Liver (tissue), 9 donors: Measurements from ENCODE around the gene ADCK1. TPM values are rescaled to one million over a fixed set of nuclear protein-coding genes. Genes with fewer than 3 reads are reported as not detected.

ENCODE experiments used
- DNase-seq: peaks from one replicate; pipeline ENCODE4 v3.0.0-alpha.2; 2017; ENCODE audit warnings: low spot score
- H3K27ac ChIP-seq, 2 donors: one replicate each; pipeline ENCODE4 v1.7.0; 2013; ENCODE audit warnings: inconsistent platforms in 2 of 2, low read length in 2 of 2, control low read depth in 1 of 2, low read depth in 1 of 2, mild to moderate bottlenecking in 1 of 2
- H3K27me3 ChIP-seq, 4 donors: one replicate each; pipeline versions ENCODE4 v1.6.1 to v1.7.0; 2013; ENCODE audit warnings: low read length in 3 of 4, inconsistent platforms in 1 of 4, mild to moderate bottlenecking in 1 of 4, moderate library complexity in 1 of 4; ENCODE audit not compliant: control insufficient read depth in 4 of 4, insufficient read depth in 4 of 4
- H3K36me3 ChIP-seq, 4 donors: one replicate each; pipeline versions ENCODE4 v1.6.1 to v1.7.0; 2013; ENCODE audit warnings: low read length in 3 of 4, mild to moderate bottlenecking in 3 of 4, low read depth in 1 of 4, moderate library complexity in 1 of 4; ENCODE audit not compliant: control insufficient read depth in 4 of 4, insufficient read depth in 3 of 4
- H3K4me1 ChIP-seq, 4 donors: one replicate each; pipeline versions ENCODE4 v1.6.1 to v1.7.0; 2013; ENCODE audit warnings: low read length in 3 of 4, mild to moderate bottlenecking in 3 of 4, moderate library complexity in 1 of 4; ENCODE audit not compliant: control insufficient read depth in 4 of 4, insufficient read depth in 4 of 4
- H3K4me3 ChIP-seq, 3 donors: one replicate each; pipeline versions ENCODE4 v1.6.1 to v1.7.0; 2013; ENCODE audit warnings: low read length in 3 of 3, control low read depth in 1 of 3, low read depth in 1 of 3, mild to moderate bottlenecking in 1 of 3
- H3K9ac ChIP-seq, 2 donors: one replicate each; pipeline ENCODE4 v1.7.0; 2013; ENCODE audit warnings: low read length in 2 of 2, mild to moderate bottlenecking in 2 of 2, moderate library complexity in 2 of 2, control low read depth in 1 of 2, low read depth in 1 of 2
- H3K9me3 ChIP-seq, 4 donors: one replicate each; pipeline versions ENCODE4 v1.6.1 to v1.7.0; 2013; ENCODE audit warnings: low read length in 3 of 4; ENCODE audit not compliant: control insufficient read depth in 4 of 4
- EGR1 ChIP-seq, 2 donors: IDR thresholded peaks; 2 replicates each; pipeline ENCODE4 v1.6.1; 2016 to 2018; ENCODE audit warnings: antibody characterized with exemption in 2 of 2, low read depth in 2 of 2
- FOXA1 ChIP-seq: IDR thresholded peaks from 2 replicates; pipeline ENCODE4 v1.6.1; 2016; ENCODE audit warnings: antibody characterized with exemption
- FOXA2 ChIP-seq: IDR thresholded peaks from 2 replicates; pipeline ENCODE4 v1.6.1; 2016; ENCODE audit warnings: antibody characterized with exemption
- GABPA ChIP-seq, 2 donors: IDR thresholded peaks in 1 of 2; conservative IDR thresholded peaks in 1 of 2; 2 replicates each; pipeline ENCODE4 v1.6.1; 2016; ENCODE audit warnings: antibody characterized with exemption in 2 of 2, mild to moderate bottlenecking in 1 of 2, moderate library complexity in 1 of 2
- HNF4A ChIP-seq, 2 donors: conservative IDR thresholded peaks; 2 replicates each; pipeline ENCODE4 v1.6.1; 2016; ENCODE audit warnings: antibody characterized with exemption in 2 of 2, mild to moderate bottlenecking in 2 of 2
- HNF4G ChIP-seq: IDR thresholded peaks from 2 replicates; pipeline ENCODE4 v1.6.1; 2016; ENCODE audit warnings: antibody characterized with exemption
- JUND ChIP-seq, 2 donors: IDR thresholded peaks; 2 replicates each; pipeline ENCODE4 v1.6.1; 2016; ENCODE audit warnings: antibody characterized with exemption in 2 of 2
- NR2F2 ChIP-seq: IDR thresholded peaks from 2 replicates; pipeline ENCODE4 v1.6.1; 2016; ENCODE audit warnings: antibody characterized with exemption
- RAD21 ChIP-seq, 2 donors: IDR thresholded peaks; 2 replicates each; pipeline ENCODE4 v1.6.1; 2016; ENCODE audit warnings: antibody characterized with exemption in 2 of 2, mild to moderate bottlenecking in 2 of 2
- RXRA ChIP-seq, 2 donors: IDR thresholded peaks; 2 replicates each; pipeline ENCODE4 v1.6.1; 2017 to 2018; ENCODE audit warnings: antibody characterized with exemption in 2 of 2, mild to moderate bottlenecking in 1 of 2
- SP1 ChIP-seq: IDR thresholded peaks from 2 replicates; pipeline ENCODE4 v1.6.1; 2018; ENCODE audit warnings: antibody characterized with exemption, mild to moderate bottlenecking
- TAF1 ChIP-seq: conservative IDR thresholded peaks from 2 replicates; pipeline ENCODE4 v1.6.1; 2016; ENCODE audit warnings: antibody characterized with exemption, mild to moderate bottlenecking
- YY1 ChIP-seq: IDR thresholded peaks from 2 replicates; pipeline ENCODE4 v1.6.1; 2016; ENCODE audit warnings: antibody characterized with exemption, mild to moderate bottlenecking
- WGBS: extraction: QIAGEN DNeasy Blood & Tissue Kit; methylation state at CpG from one replicate; pipeline ENCODE4 v1.1.7; 2013; 5-methylcytosine and 5-hydroxymethylcytosine counted together
- polyA plus RNA-seq, 2 donors: library from polyadenylated mRNA; stranded (reverse) in 1 of 2; unstranded in 1 of 2; fragments of 200-250 nt in 1 of 2; fragments of >200 nt in 1 of 2; fragmentation: Nextera tagmentation in 1 of 2; extraction: Ambion mirVana in 1 of 2; gene quantifications; one replicate each; pipeline versions ENCODE4 v1.2.1 to v1.2.3, GENCODE V29; 2013 to 2015
- total RNA-seq, 2 donors: library from RNA; depleted of rRNA; stranded (reverse); fragments of >200 nt; gene quantifications; one replicate each; pipeline ENCODE4 v1.2.3, GENCODE V29; 2014
- TF ChIP-seq, protein P1 (sequence below): IDR thresholded peaks from 2 replicates; pipeline ENCODE4 v1.6.1; 2016; ENCODE audit warnings: antibody characterized with exemption
- TF ChIP-seq, protein P2 (sequence below): IDR thresholded peaks from 2 replicates; pipeline ENCODE4 v1.6.1; 2016; ENCODE audit warnings: antibody characterized with exemption
- TF ChIP-seq, protein P3 (sequence below): fragments of 150-350 bp; IDR thresholded peaks from 2 replicates; pipeline ENCODE4 v1.5.1; 2017; ENCODE audit warnings: improper control_type of control experiment, low read depth, low read length; ENCODE audit not compliant: missing input control
- TF ChIP-seq, protein P4 (sequence below): IDR thresholded peaks from 2 replicates; pipeline ENCODE4 v1.6.1; 2016; ENCODE audit warnings: antibody characterized with exemption, mild to moderate bottlenecking
- TF ChIP-seq, protein P5 (sequence below): IDR thresholded peaks from 2 replicates; pipeline ENCODE4 v1.6.1; 2016; ENCODE audit warnings: antibody characterized with exemption
- donor health status: healthy.
- donor health status: healthy.
- donor health status: healthy.
- donor health status: healthy.
- donor health status: healthy.

The ADCK1 gene
- total and polyA plus RNA-seq, 4 donors: 4.0 to 4.9 (median 4.4) TPM

DNA sequence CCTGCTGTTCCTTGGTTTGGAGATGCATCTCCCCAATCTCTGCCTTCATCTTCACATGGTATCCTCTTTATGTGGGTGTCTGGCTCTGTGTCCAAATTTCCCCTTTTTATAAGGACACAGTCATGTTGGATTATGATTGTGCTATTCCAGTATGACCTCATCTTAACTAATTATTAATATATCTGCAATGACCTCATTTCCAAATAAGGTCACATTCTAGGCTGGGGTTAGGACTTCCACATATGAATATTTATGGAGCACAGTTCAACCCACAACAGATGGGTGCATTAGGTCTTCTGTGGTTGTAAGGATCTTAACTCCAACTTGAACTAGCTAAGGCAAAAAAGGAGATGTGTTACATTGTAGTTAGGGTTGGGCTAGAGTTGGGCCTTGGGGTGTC is 69.4 kb downstream of the ADCK1 start:
- H3K36me3 ChIP-seq: peaks cover 0 to 3% (median 0%) of the 10 kb centered on the region in 4 donors
- DNase-seq: no peak
- H3K27ac ChIP-seq: no peak overlapping the region

DNA sequence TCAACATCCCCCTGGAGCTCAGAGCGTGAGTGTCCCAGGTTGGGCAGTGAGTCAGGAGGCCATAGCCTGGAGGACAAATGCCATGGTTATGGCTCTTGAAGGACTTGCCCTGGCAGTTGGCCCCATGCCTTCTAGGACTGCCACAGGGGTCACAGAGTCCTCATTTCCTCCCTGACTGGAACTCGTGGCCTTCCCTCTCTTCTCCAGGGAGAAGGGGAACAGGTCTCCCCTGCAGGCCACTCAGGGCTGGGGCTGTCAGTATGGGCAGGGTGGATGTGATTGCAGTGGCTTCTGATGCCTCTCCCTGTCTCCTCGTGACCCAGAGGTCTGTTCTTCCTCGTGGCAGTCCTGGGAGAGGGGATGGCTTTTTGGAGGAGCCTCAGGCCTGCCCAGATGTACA is 70.7 kb downstream of the ADCK1 start:
- peaks cover 0 to 3% (median 0%) of the 10 kb centered on the region in 4 donors for H3K36me3 ChIP-seq
- WGBS: 83% methylated on average over 4 of the region's 4 CpGs
- DNase-seq: no peak
- TF ChIP-seq FOXA1: no peak
- TF ChIP-seq HNF4A (conservative IDR thresholded peaks at IDR 0.05): no peak
- TF ChIP-seq, protein P1, sequence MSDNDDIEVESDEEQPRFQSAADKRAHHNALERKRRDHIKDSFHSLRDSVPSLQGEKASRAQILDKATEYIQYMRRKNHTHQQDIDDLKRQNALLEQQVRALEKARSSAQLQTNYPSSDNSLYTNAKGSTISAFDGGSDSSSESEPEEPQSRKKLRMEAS: no peak
- no peak for TF ChIP-seq EGR1 (IDR thresholded peaks at IDR 0.05; ENCODE audit: low read depth in 2 of 2)
- TF ChIP-seq, protein P2, sequence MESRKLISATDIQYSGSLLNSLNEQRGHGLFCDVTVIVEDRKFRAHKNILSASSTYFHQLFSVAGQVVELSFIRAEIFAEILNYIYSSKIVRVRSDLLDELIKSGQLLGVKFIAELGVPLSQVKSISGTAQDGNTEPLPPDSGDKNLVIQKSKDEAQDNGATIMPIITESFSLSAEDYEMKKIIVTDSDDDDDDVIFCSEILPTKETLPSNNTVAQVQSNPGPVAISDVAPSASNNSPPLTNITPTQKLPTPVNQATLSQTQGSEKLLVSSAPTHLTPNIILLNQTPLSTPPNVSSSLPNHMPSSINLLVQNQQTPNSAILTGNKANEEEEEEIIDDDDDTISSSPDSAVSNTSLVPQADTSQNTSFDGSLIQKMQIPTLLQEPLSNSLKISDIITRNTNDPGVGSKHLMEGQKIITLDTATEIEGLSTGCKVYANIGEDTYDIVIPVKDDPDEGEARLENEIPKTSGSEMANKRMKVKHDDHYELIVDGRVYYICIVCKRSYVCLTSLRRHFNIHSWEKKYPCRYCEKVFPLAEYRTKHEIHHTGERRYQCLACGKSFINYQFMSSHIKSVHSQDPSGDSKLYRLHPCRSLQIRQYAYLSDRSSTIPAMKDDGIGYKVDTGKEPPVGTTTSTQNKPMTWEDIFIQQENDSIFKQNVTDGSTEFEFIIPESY: no peak
- TF ChIP-seq RAD21 (IDR thresholded peaks at IDR 0.05): no peak
- no peak for TF ChIP-seq GABPA (IDR thresholded peaks at IDR 0.05 in 1 of 2, conservative IDR thresholded peaks at IDR 0.05 in 1 of 2)
- no peak for TF ChIP-seq YY1
- no peak for TF ChIP-seq TAF1
- no peak for TF ChIP-seq NR2F2

More for the DNA sequence above, 69.4 kb downstream of the ADCK1 start:
- TF ChIP-seq YY1: no peak
- TF ChIP-seq, protein P2: no peak
- TF ChIP-seq NR2F2: no peak
- no peak for TF ChIP-seq EGR1 (IDR thresholded peaks at IDR 0.05; ENCODE audit: low read depth in 2 of 2)
- TF ChIP-seq, protein P3, sequence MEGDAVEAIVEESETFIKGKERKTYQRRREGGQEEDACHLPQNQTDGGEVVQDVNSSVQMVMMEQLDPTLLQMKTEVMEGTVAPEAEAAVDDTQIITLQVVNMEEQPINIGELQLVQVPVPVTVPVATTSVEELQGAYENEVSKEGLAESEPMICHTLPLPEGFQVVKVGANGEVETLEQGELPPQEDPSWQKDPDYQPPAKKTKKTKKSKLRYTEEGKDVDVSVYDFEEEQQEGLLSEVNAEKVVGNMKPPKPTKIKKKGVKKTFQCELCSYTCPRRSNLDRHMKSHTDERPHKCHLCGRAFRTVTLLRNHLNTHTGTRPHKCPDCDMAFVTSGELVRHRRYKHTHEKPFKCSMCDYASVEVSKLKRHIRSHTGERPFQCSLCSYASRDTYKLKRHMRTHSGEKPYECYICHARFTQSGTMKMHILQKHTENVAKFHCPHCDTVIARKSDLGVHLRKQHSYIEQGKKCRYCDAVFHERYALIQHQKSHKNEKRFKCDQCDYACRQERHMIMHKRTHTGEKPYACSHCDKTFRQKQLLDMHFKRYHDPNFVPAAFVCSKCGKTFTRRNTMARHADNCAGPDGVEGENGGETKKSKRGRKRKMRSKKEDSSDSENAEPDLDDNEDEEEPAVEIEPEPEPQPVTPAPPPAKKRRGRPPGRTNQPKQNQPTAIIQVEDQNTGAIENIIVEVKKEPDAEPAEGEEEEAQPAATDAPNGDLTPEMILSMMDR: no peak
- TF ChIP-seq, protein P1: no peak
- TF ChIP-seq FOXA2: no peak
- TF ChIP-seq RAD21 (IDR thresholded peaks at IDR 0.05): no peak
- TF ChIP-seq SP1: no peak
- TF ChIP-seq FOXA1: no peak
- no peak for TF ChIP-seq GABPA (IDR thresholded peaks at IDR 0.05 in 1 of 2, conservative IDR thresholded peaks at IDR 0.05 in 1 of 2)
- no peak for TF ChIP-seq JUND (IDR thresholded peaks at IDR 0.05)
- TF ChIP-seq TAF1: no peak
- no peak for TF ChIP-seq HNF4A (conservative IDR thresholded peaks at IDR 0.05)
- TF ChIP-seq, protein P4, sequence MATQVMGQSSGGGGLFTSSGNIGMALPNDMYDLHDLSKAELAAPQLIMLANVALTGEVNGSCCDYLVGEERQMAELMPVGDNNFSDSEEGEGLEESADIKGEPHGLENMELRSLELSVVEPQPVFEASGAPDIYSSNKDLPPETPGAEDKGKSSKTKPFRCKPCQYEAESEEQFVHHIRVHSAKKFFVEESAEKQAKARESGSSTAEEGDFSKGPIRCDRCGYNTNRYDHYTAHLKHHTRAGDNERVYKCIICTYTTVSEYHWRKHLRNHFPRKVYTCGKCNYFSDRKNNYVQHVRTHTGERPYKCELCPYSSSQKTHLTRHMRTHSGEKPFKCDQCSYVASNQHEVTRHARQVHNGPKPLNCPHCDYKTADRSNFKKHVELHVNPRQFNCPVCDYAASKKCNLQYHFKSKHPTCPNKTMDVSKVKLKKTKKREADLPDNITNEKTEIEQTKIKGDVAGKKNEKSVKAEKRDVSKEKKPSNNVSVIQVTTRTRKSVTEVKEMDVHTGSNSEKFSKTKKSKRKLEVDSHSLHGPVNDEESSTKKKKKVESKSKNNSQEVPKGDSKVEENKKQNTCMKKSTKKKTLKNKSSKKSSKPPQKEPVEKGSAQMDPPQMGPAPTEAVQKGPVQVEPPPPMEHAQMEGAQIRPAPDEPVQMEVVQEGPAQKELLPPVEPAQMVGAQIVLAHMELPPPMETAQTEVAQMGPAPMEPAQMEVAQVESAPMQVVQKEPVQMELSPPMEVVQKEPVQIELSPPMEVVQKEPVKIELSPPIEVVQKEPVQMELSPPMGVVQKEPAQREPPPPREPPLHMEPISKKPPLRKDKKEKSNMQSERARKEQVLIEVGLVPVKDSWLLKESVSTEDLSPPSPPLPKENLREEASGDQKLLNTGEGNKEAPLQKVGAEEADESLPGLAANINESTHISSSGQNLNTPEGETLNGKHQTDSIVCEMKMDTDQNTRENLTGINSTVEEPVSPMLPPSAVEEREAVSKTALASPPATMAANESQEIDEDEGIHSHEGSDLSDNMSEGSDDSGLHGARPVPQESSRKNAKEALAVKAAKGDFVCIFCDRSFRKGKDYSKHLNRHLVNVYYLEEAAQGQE: no peak
- TF ChIP-seq HNF4G: no peak
- TF ChIP-seq, protein P5, sequence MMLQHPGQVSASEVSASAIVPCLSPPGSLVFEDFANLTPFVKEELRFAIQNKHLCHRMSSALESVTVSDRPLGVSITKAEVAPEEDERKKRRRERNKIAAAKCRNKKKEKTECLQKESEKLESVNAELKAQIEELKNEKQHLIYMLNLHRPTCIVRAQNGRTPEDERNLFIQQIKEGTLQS: no peak
- TF ChIP-seq RXRA (IDR thresholded peaks at IDR 0.05): no peak
- Histone ChIP-seq H3K27me3 (no peaks in the 10 kb centered on the region), H3K9ac (no peak overlapping the region), H3K4me3 (no peak overlapping the region), H3K9me3 (no peaks in the 10 kb centered on the region), H3K4me1 (no peaks in the 10 kb centered on the region)

More for the DNA sequence above, 70.7 kb downstream of the ADCK1 start:
- H3K4me3 ChIP-seq: no peak overlapping the region
- H3K4me1 ChIP-seq: no peaks in the 10 kb centered on the region
- H3K9me3 ChIP-seq: no peaks in the 10 kb centered on the region
- H3K9ac ChIP-seq: no peak overlapping the region
- no peaks in the 10 kb centered on the region for H3K27me3 ChIP-seq
- H3K27ac ChIP-seq: no peak overlapping the region
